ENCODE measurements around the gene NAA80. TPM values are rescaled to one million over a fixed set of nuclear protein-coding genes. Genes with fewer than 3 reads are reported as not detected.

The NAA80 gene
- total RNA-seq: 10 to 100 TPM; 33.8 to 36.8 TPM
- polyA plus RNA-seq: 10 to 100 TPM; 10.8 to 18.7 (median 17.4) TPM
- total RNA-seq: 10.0 to 25.4 (median 17.8) reads per million in 6 experiments

- H3K4me3 Mint-ChIP-seq: peak within 1 kb of the TSS; percentile 95 to 99 (median 97)
- ATAC-seq: peak; percentile 85 to 86
- H3K9me3 Mint-ChIP-seq: no peaks in the 10 kb centered on the region
- H3K36me3 Mint-ChIP-seq: peaks cover 0 to 6% (median 0%) of the 10 kb centered on the region in 3 donors
- peak within 1 kb of the TSS; percentile 95 to 100 (median 99) for H3K27ac Mint-ChIP-seq
- no peaks in the 10 kb centered on the region for H3K27me3 Mint-ChIP-seq
- H3K4me1 Mint-ChIP-seq: peaks cover 19 to 41% (median 34%) of the 10 kb centered on the region in 4 donors
- POLR2A ChIA-PET: interaction anchor here (0.5 to 3.1 kb wide), 28 partner anchors 8 to 359 kb away, joined by 3 to 44 read pairs (median 5); partner anchors contain the start of genes CYB561D2, GNAI2, HEMK1 and NPRL2
- DNase-seq: peak; percentile 95 to 100 (median 99)
Measured at GRCh38 chr3:50298836-50299637, at the start of gene NAA80, which contains the start of gene HYAL3. TSS of gene NAA80 (minus strand) at chr3:50299405. CDS start at chr3:50297463, 1,942 bp downstream. TSS of gene HYAL3 (minus strand) at chr3:50299405. CDS start at chr3:50295602, 3,803 bp downstream.

- Mint-ChIP-seq H3K27me3 (no peaks in the 10 kb centered on the region), H3K36me3 (peaks cover 0 to 20% (median 4%) of the 10 kb centered on the region in 3 donors), H3K27ac (peak overlapping the region in 9 of 10 donors; percentile 21 to 99 (median 81)), H3K4me1 (peaks cover 31 to 82% (median 74%) of the 10 kb centered on the region in 4 donors), H3K4me3 (peak overlapping the region in 8 of 10 donors; percentile 8 to 96 (median 50)), H3K9me3 (no peaks in the 10 kb centered on the region)
- ATAC-seq: peak in 1 of 2 donors; percentile 3
- POLR2A ChIA-PET: interaction anchor here (0.7 to 14.5 kb wide), 6 partner anchors 5 to 48 kb away, joined by 3 to 318 read pairs (median 54); partner anchors contain the start of genes CYB561D2, HYAL3, NAA80 and NPRL2
- DNase-seq: peak; percentile 57 to 86 (median 70)
Measured at GRCh38 chr3:50347187-50347813, 48.1 kb upstream of the NAA80 start.

GRCh38 chr3:50345586-50346234 is 46.5 kb upstream of the NAA80 start, which contains the start of gene ZMYND10:
TSS of gene ZMYND10 (minus strand) at chr3:50345732. CDS start at chr3:50345579, 153 bp downstream.
- H3K27ac Mint-ChIP-seq: peak within 1 kb of the TSS in 8 of 10 donors; percentile 26 to 87 (median 60)
- H3K9me3 Mint-ChIP-seq: no peaks in the 10 kb centered on the region
- POLR2A ChIA-PET: interaction anchor here (0.7 to 14.5 kb wide), 9 partner anchors 7 to 266 kb away, joined by 3 to 318 read pairs (median 4); partner anchors contain the start of genes CISH, CYB561D2, HYAL3 and NAA80
- H3K27me3 Mint-ChIP-seq: no peaks in the 10 kb centered on the region
- peak within 1 kb of the TSS; percentile 63 to 82 (median 72) for H3K4me3 Mint-ChIP-seq
- DNase-seq (peak; percentile 62 to 85 (median 72)), ATAC-seq (peak; percentile 17 to 29)
- H3K4me1 Mint-ChIP-seq: peaks cover 27 to 80% (median 74%) of the 10 kb centered on the region in 4 donors
- H3K36me3 Mint-ChIP-seq: peaks cover 0 to 17% (median 4%) of the 10 kb centered on the region in 3 donors

GRCh38 chr3:50345008-50345407 is 45.8 kb upstream of the NAA80 start:
- Mint-ChIP-seq H3K36me3 (peaks cover 0 to 17% (median 4%) of the 10 kb centered on the region in 3 donors), H3K9me3 (no peaks in the 10 kb centered on the region), H3K27me3 (no peaks in the 10 kb centered on the region), H3K4me1 (peaks cover 20 to 76% (median 70%) of the 10 kb centered on the region in 4 donors), H3K27ac (peak overlapping the region in 1 of 10 donors; percentile 21), H3K4me3 (peak overlapping the region in 7 of 10 donors; percentile 11 to 82 (median 63))
- DNase-seq: no peak
- ATAC-seq: no peak
- POLR2A ChIA-PET: interaction anchor here (0.6 to 14.5 kb wide), 9 partner anchors 7 to 398 kb away, joined by 3 to 318 read pairs (median 4); partner anchors contain the start of genes CISH, CYB561D2, HYAL3 and NAA80

- Mint-ChIP-seq H3K27ac (peak overlapping the region in 8 of 10 donors; percentile 41 to 96 (median 84)), H3K4me1 (peaks cover 24 to 76% (median 70%) of the 10 kb centered on the region in 4 donors), H3K27me3 (no peaks in the 10 kb centered on the region), H3K9me3 (no peaks in the 10 kb centered on the region), H3K36me3 (peaks cover 0 to 7% (median 2%) of the 10 kb centered on the region in 3 donors), H3K4me3 (peak overlapping the region in 2 of 10 donors; percentile 2 to 41)
- no peak for ATAC-seq
- POLR2A ChIA-PET: interaction anchor here (0.8 to 14.5 kb wide), 6 partner anchors 8 to 107 kb away, joined by 3 to 318 read pairs (median 4); partner anchors contain the start of genes CYB561D2, GNAI2, NPRL2 and TMEM115
- no peak for DNase-seq
Measured at GRCh38 chr3:50342813-50343633, 43.8 kb upstream of the NAA80 start.

- POLR2A ChIA-PET: interaction anchor here (0.8 to 14.5 kb wide), 8 partner anchors 10 to 227 kb away, joined by 3 to 318 read pairs (median 14); partner anchors contain the start of genes CYB561D2, HEMK1, HYAL2 and NPRL2
- peak overlapping the region in 5 of 10 donors; percentile 14 to 86 (median 43) for H3K4me3 Mint-ChIP-seq
Measured at GRCh38 chr3:50341996-50342650, 42.9 kb upstream of the NAA80 start.

GRCh38 chr3:50341537-50341936 is 42.3 kb upstream of the NAA80 start:
- DNase-seq (peak in 1 of 10 donors; percentile 37), ATAC-seq (no peak)
- Mint-ChIP-seq H3K9me3 (no peaks in the 10 kb centered on the region), H3K36me3 (peaks cover 0 to 1% (median 0%) of the 10 kb centered on the region in 3 donors), H3K27ac (peak overlapping the region; percentile 74 to 96 (median 90)), H3K27me3 (no peaks in the 10 kb centered on the region), H3K4me3 (peak overlapping the region; percentile 76 to 98 (median 88)), H3K4me1 (peaks cover 28 to 79% (median 65%) of the 10 kb centered on the region in 4 donors)
- POLR2A ChIA-PET: interaction anchor here (0.8 to 14.5 kb wide), 10 partner anchors 10 to 267 kb away, joined by 3 to 318 read pairs (median 14); partner anchors contain the start of genes CYB561D2, HEMK1, HYAL2 and HYAL3

More at GRCh38 chr3:50341996-50342650, 42.9 kb upstream of the NAA80 start:
- no peaks in the 10 kb centered on the region for H3K9me3 Mint-ChIP-seq
- DNase-seq (no peak), ATAC-seq (no peak)
- H3K27ac Mint-ChIP-seq: peak overlapping the region; percentile 74 to 96 (median 86)
- H3K4me1 Mint-ChIP-seq: peaks cover 27 to 76% (median 67%) of the 10 kb centered on the region in 4 donors
- H3K27me3 Mint-ChIP-seq: no peaks in the 10 kb centered on the region
- no peaks in the 10 kb centered on the region for H3K36me3 Mint-ChIP-seq

- Mint-ChIP-seq H3K4me3 (peak within 1 kb of the TSS; percentile 86 to 98 (median 94)), H3K9me3 (no peaks in the 10 kb centered on the region), H3K4me1 (peaks cover 27 to 78% (median 66%) of the 10 kb centered on the region in 4 donors), H3K27ac (peak within 1 kb of the TSS; percentile 94 to 99 (median 96)), H3K36me3 (peaks cover 0 to 3% (median 0%) of the 10 kb centered on the region in 3 donors), H3K27me3 (no peaks in the 10 kb centered on the region)
- peak; percentile 14 to 19 for ATAC-seq
- POLR2A ChIA-PET: interaction anchor here (0.5 to 14.5 kb wide), 15 partner anchors 9 to 1868 kb away, joined by 3 to 318 read pairs (median 6); partner anchors contain the start of genes CYB561D2, HEMK1, HYAL2 and HYAL3
- DNase-seq: peak in 9 of 10 donors; percentile 38 to 78 (median 51)
Measured at GRCh38 chr3:50340448-50341329, 41.5 kb upstream of the NAA80 start, which contains the start of gene RASSF1. TSS of gene RASSF1 (minus strand) at chr3:50340836. CDS start at chr3:50340805, 31 bp downstream.

- Mint-ChIP-seq H3K4me3 (peak overlapping the region; percentile 86 to 98 (median 94)), H3K36me3 (peaks cover 0 to 3% (median 0%) of the 10 kb centered on the region in 3 donors), H3K9me3 (no peaks in the 10 kb centered on the region), H3K27me3 (no peaks in the 10 kb centered on the region), H3K4me1 (peaks cover 27 to 73% (median 67%) of the 10 kb centered on the region in 4 donors), H3K27ac (peak overlapping the region in 9 of 10 donors; percentile 94 to 99 (median 96))
- POLR2A ChIA-PET: interaction anchor here (1.0 to 14.5 kb wide), 12 partner anchors 9 to 1868 kb away, joined by 3 to 318 read pairs (median 10); partner anchors contain the start of genes CYB561D2, HEMK1, HYAL2 and HYAL3
- ATAC-seq (no peak), DNase-seq (no peak)
Measured at GRCh38 chr3:50340147-50340447, 40.9 kb upstream of the NAA80 start.

All from naive thymus-derived CD8-positive, alpha-beta T cell (primary cell).